Smooth muscle cell of bladder (primary cell): ENCODE measurements around the gene DDR1. TPM values are rescaled to one million over a fixed set of nuclear protein-coding genes. Genes with fewer than 3 reads are reported as not detected.

Source experiments
- total RNA-seq: library from RNA; depleted of rRNA; stranded (reverse); fragments of >200 nt; gene quantifications from 2 replicates; pipeline ENCODE4 v1.2.3, GENCODE V29; 2014

Gene DDR1
- 16.2 and 34.9 TPM in 2 replicates for total RNA-seq

DNA sequence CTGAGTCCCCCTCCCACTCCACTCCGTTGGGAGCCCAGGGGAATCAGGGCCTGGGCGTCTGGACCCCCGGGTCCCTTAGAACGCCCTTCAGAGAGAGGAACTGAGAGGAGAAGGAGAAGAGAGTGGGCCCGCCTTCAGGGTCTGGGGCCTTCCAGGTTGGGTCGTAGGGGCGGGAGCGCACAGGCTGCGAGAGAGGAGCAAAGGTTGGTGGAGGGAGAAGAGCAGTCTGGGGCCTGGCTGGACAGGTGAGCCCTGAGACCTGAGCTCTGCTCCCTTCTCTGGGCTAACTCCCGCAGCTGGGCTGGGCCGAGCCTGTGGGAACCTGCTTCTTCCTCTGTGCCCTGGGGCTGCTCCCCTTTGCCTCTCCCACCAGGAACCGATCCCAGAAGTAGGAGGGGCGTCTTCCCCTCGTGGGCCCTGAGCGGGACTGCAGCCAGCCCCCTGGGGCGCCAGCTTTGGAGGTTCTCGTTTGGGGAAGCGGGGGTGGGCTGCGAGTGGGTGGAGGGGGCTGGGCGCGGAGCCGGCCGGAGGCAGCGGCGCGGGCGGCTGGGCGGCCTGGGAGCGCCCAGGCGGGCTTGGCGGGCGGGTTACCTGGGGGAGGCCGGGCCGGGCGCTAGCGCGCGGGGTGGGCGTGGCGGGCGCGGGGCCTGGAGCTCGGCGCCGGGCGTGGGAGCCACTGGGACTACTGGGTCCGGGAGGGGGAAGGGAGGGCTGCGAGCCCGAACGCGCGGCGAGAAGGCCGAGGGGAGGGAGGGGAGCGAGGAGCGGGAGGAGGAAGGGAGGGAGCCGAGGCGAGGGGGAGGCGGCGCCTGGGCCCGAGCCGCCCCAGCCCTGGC, at the start of gene DDR1:
Gene DDR1, plus strand, starts transcription at position 835 of the 836 bp plus-strand sequence. CDS start 4,211 bp downstream, outside the sequence.

GRCh38 chr6:30907758-30908591, 23.7 kb downstream of the DDR1 start, which contains the start of gene GTF2H4:
TSS of gene GTF2H4 (plus strand) at chr6:30908207.

DNA sequence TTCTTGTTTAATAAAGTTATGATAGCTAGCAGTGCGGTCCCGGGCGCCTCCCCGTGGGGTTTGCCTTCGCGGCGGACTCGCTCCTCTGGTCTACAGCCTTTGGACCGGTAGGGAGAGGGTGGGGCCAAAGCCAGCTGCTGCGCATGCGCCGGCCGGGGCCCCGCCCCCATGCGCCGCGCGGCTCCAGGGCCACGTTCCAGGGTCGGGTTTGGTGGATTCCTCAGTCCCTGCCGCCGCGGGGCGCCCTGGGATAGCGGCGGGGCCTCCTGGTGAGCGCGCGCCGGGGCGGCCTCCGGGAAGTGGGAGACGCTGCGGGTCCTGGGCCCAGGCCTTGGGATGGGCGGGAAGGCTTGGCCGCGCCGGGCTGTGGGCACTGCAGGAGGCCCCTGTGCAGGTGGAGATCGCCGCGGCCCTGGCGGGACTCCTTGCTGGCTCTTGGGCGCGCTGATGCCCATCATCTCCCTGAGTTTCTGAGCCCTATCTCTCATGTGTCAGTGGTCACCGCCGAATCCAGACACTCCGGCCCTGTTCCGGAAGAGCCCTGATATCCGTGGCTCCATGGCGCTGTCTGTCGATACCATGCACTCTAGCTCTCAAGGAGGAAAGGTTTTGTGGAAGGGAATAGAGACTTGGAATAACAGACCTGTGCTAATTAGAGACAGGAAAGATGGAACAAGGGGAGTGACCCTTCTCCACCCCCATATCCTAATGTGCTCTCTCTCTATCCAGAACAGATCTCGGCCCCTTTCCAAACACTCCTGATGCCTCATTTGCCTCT, 29.9 kb downstream of the DDR1 start, which contains the start of gene VARS2:
Gene VARS2, plus strand, starts transcription at position 163 of the 778 bp plus-strand sequence. Its CDS starts 599 bp downstream, at position 762.

GRCh38 chr6:30931969-30932645, 47.8 kb downstream of the DDR1 start, which contains the start of gene SFTA2:
TSS of gene SFTA2 (minus strand) at chr6:30932170. CDS start at chr6:30932096, 74 bp downstream.

GRCh38 chr6:30940361-30940986, 56.2 kb downstream of the DDR1 start, which contains the start of gene MUCL3:
TSS of gene MUCL3 (plus strand) at chr6:30940973. CDS start at chr6:30941000, 27 bp downstream.

Other genes starting within 250 kb of the DDR1 start
- 2.0 and 2.7 TPM in 2 replicates for gene C6orf136, start 237.4 kb upstream of the DDR1 start, total RNA-seq
- 35.8 and 43.7 TPM in 2 replicates for gene DHX16, start 211.5 kb upstream of the DDR1 start, total RNA-seq
- gene PPP1R18, start 197.9 kb upstream of the DDR1 start, total RNA-seq = 36.7 and 43.6 TPM in 2 replicates
- 0.71 and 1.0 TPM in 2 replicates for gene NRM, start 193.5 kb upstream of the DDR1 start, total RNA-seq
- 2.4 and 3.7 TPM in 2 replicates for gene MDC1, start 167.2 kb upstream of the DDR1 start, total RNA-seq
- 310 and 353 TPM in 2 replicates for gene TUBB, start 164.2 kb upstream of the DDR1 start, total RNA-seq
- 90.2 and 100 TPM in 2 replicates for gene FLOT1, start 141.8 kb upstream of the DDR1 start, total RNA-seq
- gene IER3, start 140.0 kb upstream of the DDR1 start, total RNA-seq = 48.9 and 61.3 TPM in 2 replicates
- gene GTF2H4, start 23.7 kb downstream of the DDR1 start, total RNA-seq = 5.8 and 11.1 TPM in 2 replicates
- 9.8 and 15.5 TPM in 2 replicates for gene VARS2, start 29.7 kb downstream of the DDR1 start, total RNA-seq
- not detected in 2 replicates for gene SFTA2, start 47.7 kb downstream of the DDR1 start, total RNA-seq
- not detected in 2 replicates for gene MUCL3, start 56.5 kb downstream of the DDR1 start, total RNA-seq
- gene MUC21, start 99.2 kb downstream of the DDR1 start, total RNA-seq = not detected in 2 replicates
- not detected in 2 replicates for gene MUC22, start 126.0 kb downstream of the DDR1 start, total RNA-seq
- not detected in 2 replicates for gene C6orf15, start 228.1 kb downstream of the DDR1 start, total RNA-seq
- 1.7 and 2.1 TPM in 2 replicates for gene PSORS1C1, start 230.3 kb downstream of the DDR1 start, total RNA-seq
- gene CDSN, start 235.9 kb downstream of the DDR1 start, total RNA-seq = under 0.01 TPM in 1 of 2 replicates, not detected in the other